NCI-H2171 (cell line): ENCODE results near the gene TCAP.

Source experiments
- DNase-seq: peaks from one replicate; lab custom pipeline; 2025; lab: John Stamatoyannopoulos, UW

Gene TCAP

DNA sequence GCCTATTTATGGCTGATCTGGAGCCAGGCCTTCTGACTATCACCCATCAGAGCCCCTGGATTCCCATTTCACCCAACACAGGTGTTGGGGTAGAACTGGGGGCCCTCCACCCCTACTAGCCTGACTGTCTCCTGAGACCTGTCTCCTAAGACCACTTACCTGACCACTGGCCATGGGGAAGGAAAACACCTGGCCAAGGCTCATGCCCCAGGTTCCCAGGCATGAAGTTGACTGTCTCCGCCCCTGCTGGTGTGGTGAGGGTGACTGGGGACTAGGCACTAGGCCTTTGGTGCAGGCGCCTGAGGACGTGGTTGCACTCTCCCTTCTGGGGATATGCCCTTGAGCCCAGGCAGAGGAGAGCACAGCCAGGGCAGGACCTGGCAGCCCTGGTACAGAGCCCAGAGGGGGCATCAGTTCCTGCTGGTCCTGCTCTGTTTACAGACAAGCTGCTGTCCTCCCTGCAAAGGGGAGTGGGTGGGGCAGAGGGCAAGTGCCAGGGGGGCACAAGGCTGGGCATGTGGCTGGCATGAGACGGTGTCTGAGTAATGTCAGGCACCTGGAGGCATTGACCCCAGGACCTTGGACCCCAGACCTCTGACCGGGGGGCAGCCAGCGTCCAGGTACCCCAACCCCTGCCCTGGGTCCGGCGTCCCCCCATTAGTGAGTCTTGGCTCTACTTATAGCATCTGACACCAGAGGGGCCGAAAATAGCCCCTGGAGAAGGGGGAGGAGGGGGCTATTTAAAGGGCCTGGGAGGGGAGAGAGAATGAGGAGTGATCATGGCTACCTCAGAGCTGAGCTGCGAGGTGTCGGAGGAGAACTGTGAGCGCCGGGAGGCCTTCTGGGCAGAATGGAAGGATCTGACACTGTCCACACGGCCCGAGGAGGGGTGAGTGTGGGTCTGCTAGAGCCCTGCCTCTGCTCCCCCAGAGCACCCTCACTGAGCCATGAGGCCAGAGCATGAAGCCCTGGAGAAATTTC, at the start of gene TCAP:
TSS of gene TCAP (plus strand) at position 769 of the 981 bp plus-strand sequence. CDS start at position 780, 11 bp downstream.
- DNase-seq = no peak

DNA sequence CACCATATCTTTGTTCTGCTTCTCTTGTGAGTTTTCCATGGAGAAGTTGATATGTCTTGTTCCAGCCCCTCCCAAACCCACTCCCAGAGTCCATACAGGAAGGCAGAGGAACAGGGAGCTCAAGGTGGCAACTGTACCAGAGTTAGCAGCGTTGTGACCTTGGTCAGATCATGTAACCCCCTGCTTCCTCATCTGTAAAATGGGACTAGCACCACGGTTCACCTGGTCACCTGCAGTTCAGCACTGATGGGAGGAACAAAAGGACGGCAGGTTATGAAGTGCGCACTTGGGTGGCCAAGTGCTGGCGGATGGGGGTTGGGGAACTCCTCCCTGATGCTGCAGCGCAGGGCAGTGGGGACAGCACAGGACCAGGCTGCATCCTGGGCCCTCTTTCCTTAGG, 49.7 kb upstream of the TCAP start:
- no peak for DNase-seq

- DNase-seq = no peak
These were observed 48.1 kb upstream of the TCAP start for GRCh38 chr17:39617100-39617445.

- DNase-seq = peak; percentile 85
These were observed 47.5 kb upstream of the TCAP start for GRCh38 chr17:39617446-39618245.

- DNase-seq = no peak
These were observed 46.8 kb upstream of the TCAP start for GRCh38 chr17:39618246-39618913.

- DNase-seq = peak; percentile 76
These were observed 46.0 kb upstream of the TCAP start for GRCh38 chr17:39618956-39619785.

DNA sequence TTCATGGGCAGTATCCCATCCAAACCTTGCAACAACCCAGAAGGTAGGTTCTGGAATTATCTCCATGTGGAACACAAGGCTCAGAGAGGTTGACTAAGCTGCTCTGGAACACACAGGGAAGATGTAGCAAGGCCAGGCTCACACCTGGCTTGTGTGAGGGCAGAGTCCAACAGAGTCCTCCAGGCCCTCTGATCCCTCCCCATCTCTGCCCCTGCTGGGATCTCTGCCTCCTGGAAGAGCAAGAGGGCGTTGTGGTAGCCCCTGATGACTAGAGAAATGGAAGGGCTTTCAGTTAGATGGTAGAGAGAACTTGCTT, 45.4 kb upstream of the TCAP start:
- DNase-seq = no peak

DNA sequence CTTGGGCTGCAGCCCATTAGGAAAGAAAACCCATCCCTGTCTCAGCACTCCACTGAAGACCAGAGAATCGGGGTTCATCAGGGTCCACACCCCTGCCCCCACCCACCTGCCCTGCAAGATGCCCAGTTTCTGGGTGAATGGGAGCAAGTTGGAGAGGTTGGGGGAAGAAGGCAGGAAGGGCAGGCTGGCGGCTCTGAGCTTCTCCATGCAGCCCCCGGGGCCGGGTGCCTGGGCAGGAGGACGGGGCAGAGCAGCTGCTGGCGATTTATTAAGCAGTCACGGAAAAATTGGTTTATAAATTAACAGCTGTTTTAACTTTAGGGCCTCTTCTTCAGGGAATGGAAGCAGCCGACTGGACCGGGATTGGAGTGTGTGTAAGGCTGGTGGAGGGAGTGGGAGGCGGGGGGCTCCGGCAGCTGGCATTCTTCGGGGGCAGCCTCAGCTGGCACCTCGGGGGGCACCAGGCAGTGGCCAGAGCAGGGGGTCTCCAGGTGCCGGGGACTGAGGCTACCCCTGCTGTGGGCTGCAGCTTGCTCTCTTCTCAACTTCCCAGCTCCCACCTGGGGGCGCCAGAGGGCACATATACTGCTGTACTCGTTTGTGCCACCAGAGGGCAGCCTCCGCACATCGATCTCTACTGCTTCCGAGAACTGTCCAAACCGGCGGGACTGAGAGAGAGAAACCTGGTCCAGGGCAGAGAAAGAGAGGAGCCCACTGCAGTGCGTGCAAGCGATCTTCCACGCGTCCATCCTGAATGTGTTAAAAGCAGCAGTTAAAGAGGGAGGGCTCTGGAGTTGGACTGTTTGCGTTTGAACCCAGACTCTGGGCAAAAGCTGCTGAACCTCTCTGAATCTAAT, 43.4 kb upstream of the TCAP start:
- DNase-seq = peak; percentile 42

- no peak for DNase-seq
These were observed 42.7 kb upstream of the TCAP start for GRCh38 chr17:39622380-39623006.

- DNase-seq = peak; percentile 40
These were observed 41.7 kb upstream of the TCAP start for GRCh38 chr17:39623356-39623950.

GRCh38 chr17:39624313-39624712, 40.8 kb upstream of the TCAP start:
- no peak for DNase-seq

- no peak for DNase-seq
These were observed 39.9 kb upstream of the TCAP start for GRCh38 chr17:39625198-39625785.

- peak; percentile 26 for DNase-seq
These were observed 38.7 kb upstream of the TCAP start, which contains the start of gene PPP1R1B for GRCh38 chr17:39626171-39627046. PPP1R1B (plus strand) TSS chr17:39626952; CDS start chr17:39627393, 441 bp downstream.

DNA sequence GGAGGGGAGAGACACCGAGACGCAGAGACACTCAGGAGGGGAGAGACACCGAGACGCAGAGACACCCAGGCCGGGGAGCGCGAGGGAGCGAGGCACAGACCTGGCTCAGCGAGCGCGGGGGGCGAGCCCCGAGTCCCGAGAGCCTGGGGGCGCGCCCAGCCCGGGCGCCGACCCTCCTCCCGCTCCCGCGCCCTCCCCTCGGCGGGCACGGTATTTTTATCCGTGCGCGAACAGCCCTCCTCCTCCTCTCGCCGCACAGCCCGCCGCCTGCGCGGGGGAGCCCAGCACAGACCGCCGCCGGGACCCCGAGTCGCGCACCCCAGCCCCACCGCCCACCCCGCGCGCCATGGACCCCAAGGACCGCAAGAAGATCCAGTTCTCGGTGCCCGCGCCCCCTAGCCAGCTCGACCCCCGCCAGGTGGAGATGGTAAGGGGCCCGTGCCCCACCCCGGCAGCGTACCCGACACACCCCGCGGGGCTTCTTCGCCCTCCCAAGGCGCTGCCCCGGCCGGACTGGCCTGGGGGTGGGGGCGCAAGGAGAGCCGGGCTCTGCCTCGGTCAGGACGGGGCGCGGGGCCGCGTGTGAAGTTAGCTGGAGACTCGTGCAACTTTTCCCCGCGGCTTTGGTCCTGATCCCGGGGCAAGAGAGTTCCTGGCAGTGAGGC, 38.0 kb upstream of the TCAP start:
- DNase-seq = no peak

DNA sequence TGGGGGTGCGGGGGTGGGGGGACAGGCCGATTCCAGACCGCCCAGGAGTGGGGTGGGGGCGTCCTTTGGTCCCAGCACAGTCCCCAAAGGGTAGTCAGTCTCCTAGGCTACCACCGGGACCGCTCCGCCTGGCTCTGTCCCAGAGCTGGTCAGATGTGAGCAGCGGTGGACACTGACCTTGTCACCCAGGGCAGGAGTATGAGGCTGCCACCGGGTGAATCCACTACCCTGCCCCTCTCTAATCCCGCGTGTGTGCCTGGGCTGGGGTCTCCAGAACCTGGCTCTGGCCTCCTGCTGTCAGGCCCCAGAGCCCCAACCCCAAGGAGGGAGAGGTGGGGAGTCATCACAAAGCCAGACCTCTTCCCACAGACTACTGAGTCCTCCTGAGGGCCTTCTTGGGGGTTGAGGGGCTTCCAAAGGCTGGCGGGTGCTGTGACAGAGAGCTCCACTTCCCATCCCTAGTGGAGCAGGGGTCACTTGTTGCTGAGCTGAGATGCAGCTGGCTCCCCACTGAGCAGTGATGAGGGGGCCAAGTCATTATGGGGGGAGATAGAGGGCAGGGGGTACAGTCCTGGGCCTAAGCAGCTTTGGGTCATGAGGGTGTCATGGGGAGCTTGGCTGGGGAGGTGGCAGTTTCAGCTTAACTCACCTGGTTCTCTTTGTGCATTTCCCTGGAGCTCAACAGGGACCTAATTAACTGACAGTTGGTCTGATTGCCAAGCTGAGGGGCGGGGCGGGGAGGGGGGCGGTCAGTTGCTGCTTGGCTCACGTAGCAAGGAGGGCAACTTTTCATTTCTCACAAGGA, 37.2 kb upstream of the TCAP start:
- no peak for DNase-seq

DNA sequence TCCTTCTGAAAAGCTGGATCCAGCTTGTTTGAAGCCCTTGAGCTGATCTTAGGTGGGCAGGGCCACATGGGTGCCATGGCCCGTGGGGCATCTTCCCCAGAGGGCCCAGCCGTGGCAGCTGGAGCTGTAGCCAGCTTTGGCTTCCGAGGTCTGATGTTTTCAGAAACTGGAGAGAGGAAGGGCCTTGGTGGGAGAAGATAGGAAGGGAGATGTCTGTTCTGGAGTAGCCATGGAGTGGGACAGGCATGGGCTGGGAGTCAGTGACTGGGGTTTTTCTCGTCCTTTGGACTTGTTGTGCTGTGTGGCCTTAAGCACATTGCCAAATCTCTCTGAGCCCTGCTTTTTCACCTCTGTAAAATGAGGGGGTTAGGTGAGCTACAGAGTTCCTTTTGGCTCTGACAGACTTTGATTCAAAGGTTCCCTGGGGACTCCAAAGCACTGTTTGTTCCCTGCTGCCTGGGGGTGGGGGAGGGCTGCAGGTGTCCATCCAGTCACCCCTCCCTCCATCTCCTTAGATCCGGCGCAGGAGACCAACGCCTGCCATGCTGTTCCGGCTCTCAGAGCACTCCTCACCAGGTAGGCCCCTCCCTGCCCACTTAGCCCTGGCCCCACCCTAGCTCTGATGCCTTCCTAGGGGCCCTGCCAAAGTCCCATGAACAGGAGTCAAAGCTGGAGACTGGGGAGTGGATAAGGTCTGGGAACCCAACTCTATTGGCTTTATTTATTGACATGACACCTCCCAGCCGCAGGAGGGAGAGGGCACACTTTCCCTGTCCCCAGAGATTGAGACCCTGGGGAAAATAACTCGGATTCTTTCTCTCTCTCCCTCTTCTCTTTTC, 36.3 kb upstream of the TCAP start:
- DNase-seq = no peak
